K562 (cell line): ENCODE results near the gene VAPB. TPM values are rescaled to one million over a fixed set of nuclear protein-coding genes. Genes with fewer than 3 reads are reported as not detected.

Source experiments
- ATAC-seq: fragments of 200-7000 bp; cut with Tn5 transposase; 3 replicates; pipeline ENCODE4 v1.9.1; 2020; ENCODE audit warnings: moderate library complexity
- BruUV-seq: library from RNA; stranded (reverse); fragments of 400-500 nt; replicated peaks from 2 replicates; lab custom pipeline; 2021; lab: Mats Ljungman, UMichigan
- CTCF ChIA-PET: fragments of 300-600 bp; formaldehyde crosslinking; extraction: SDS; loops from one replicate; lab custom pipeline; 2021; ENCODE audit warnings: low intra/inter-chr PET ratio; lab: Yijun Ruan, JAX
- POLR2A ChIA-PET: fragments of 300-600, 350-650 bp; sonication (Branson Sonifier 250); formaldehyde crosslinking; extraction: SDS; loops from one replicate; lab custom pipeline; 2021; ENCODE audit warnings: antibody characterized with exemption, inconsistent platforms; lab: Yijun Ruan, JAX
- DNase-seq, 4 experiments: peaks; one replicate each; pipeline versions ENCODE4 v3.0.0 to v3.0.0-alpha.2; 2011 to 2018; ENCODE audit warnings: low spot score in 3 of 4, mixed read lengths in 3 of 4; ENCODE audit errors: extremely low read depth in 1 of 4
- FAIRE-seq: peaks from 2 replicates; lab custom pipeline; 2011; peaks lifted over from hg19 to GRCh38; lab: Jason Lieb, UNC
- H2AFZ ChIP-seq: 2 replicates; pipeline ENCODE4 v1.6.0; 2011; ENCODE audit warnings: low read depth, low read length, control low read depth, inconsistent platforms
- H3K27ac ChIP-seq: fragments of 200-600 bp; 3 replicates; pipeline ENCODE4 v1.8.0; 2011; ENCODE audit warnings: low read depth, mild to moderate bottlenecking, control low read depth, inconsistent platforms, low read length, moderate library complexity, mixed read lengths; ENCODE audit errors: extremely low read depth
- H3K27me3 ChIP-seq, 2 experiments: fragments of 300-600 bp in 1 of 2; 2 replicates in 1 of 2; 3 replicates in 1 of 2; pipeline versions ENCODE4 v1.6.0 to v1.8.0; 2011; ENCODE audit warnings: inconsistent platforms in 2 of 2, low read length in 2 of 2, mild to moderate bottlenecking in 1 of 2, mixed read lengths in 1 of 2, moderate library complexity in 1 of 2; ENCODE audit not compliant: control insufficient read depth in 2 of 2, insufficient read depth in 2 of 2
- H3K36me3 ChIP-seq: fragments of 300-600 bp; 3 replicates; pipeline ENCODE4 v1.8.0; 2011; ENCODE audit warnings: mild to moderate bottlenecking, low read length, inconsistent platforms; ENCODE audit not compliant: control insufficient read depth, insufficient read depth
- H3K4me1 ChIP-seq, 2 experiments: fragments of 200-600 bp in 1 of 2; replicated peaks in 1 of 2; 2 replicates in 1 of 2; 3 replicates in 1 of 2; pipeline versions ENCODE4 v1.5.1 to v1.8.0; 2011; ENCODE audit warnings: inconsistent platforms in 2 of 2, low read length in 2 of 2, mild to moderate bottlenecking in 1 of 2, mixed read lengths in 1 of 2, moderate library complexity in 1 of 2; ENCODE audit not compliant: control insufficient read depth in 2 of 2, insufficient read depth in 2 of 2
- H3K4me2 ChIP-seq: 2 replicates; pipeline ENCODE4 v1.6.1; 2011; ENCODE audit warnings: low read length, control low read depth, inconsistent platforms, mixed read lengths; ENCODE audit not compliant: insufficient read depth
- H3K4me3 ChIP-seq: fragments of 200-600 bp; sonication (generic), shearing (Covaris generic); 2 replicates; pipeline ENCODE4 v1.5.1; 2016; ENCODE audit warnings: control low read depth, inconsistent platforms
- H3K79me2 ChIP-seq: fragments of 200-600 bp; 3 replicates; pipeline ENCODE4 v1.8.0; 2011; ENCODE audit warnings: low read length, inconsistent platforms; ENCODE audit not compliant: control insufficient read depth, insufficient read depth
- H3K9ac ChIP-seq, 2 experiments: 2 replicates each; pipeline versions ENCODE4 v1.6.0 to v1.6.1; 2011; ENCODE audit warnings: low read depth in 2 of 2, low read length in 2 of 2, control low read depth in 1 of 2, inconsistent platforms in 1 of 2, mild to moderate bottlenecking in 1 of 2, mixed read lengths in 1 of 2; ENCODE audit not compliant: insufficient read depth in 1 of 2
- H3K9me1 ChIP-seq: one replicate; pipeline ENCODE4 v1.6.0; 2011; ENCODE audit warnings: inconsistent platforms, mild to moderate bottlenecking, low read length, moderate library complexity; ENCODE audit not compliant: control insufficient read depth, insufficient read depth
- H3K9me3 ChIP-seq: replicated peaks from 2 replicates; pipeline ENCODE4 v1.5.1; 2011; ENCODE audit warnings: low read depth, low read length, inconsistent platforms; ENCODE audit not compliant: control insufficient read depth, insufficient read depth
- H4K20me1 ChIP-seq: replicated peaks from 2 replicates; pipeline ENCODE4 v1.6.1; 2011; ENCODE audit warnings: low read length, inconsistent platforms, mixed read lengths; ENCODE audit not compliant: control insufficient read depth, insufficient read depth
- NRF1 ChIP-seq, 2 experiments: fragments of 450-650 bp; IDR thresholded peaks in 1 of 2; conservative IDR thresholded peaks in 1 of 2; 2 replicates each; pipeline ENCODE4 v1.6.1; 2014; ENCODE audit warnings: mild to moderate bottlenecking in 2 of 2
- SRSF1 ChIP-seq: fragments of 200-400 bp; formaldehyde crosslinking; IDR thresholded peaks from 2 replicates; pipeline ENCODE4 v1.6.1; 2017; ENCODE audit warnings: mild to moderate bottlenecking, low read depth, low read length, moderate library complexity
- ZFP1 ChIP-seq: fragments of 450-650 bp; formaldehyde crosslinking; IDR thresholded peaks from 2 replicates; pipeline ENCODE4 v1.4.0; 2020; ENCODE audit warnings: mild to moderate bottlenecking, mixed read lengths
- WGBS: fragments of 100-300 bp; shearing (Covaris generic); methylation state at CpG from one replicate; pipeline ENCODE4 v1.1.6; 2016; ENCODE audit warnings: low coverage, mixed read lengths; ENCODE audit not compliant: insufficient coverage; ENCODE audit errors: missing lambda C conversion rate; 5-methylcytosine and 5-hydroxymethylcytosine counted together
- in situ Hi-C: fragments of 300-500 bp; cut with MboI; formaldehyde crosslinking; loops from 4 replicates; pipeline ENCODE4 v1.15.0; 2018; ENCODE audit warnings: inconsistent platforms, mixed read lengths
- intact Hi-C: fragments of 100-400 bp; cut with micrococcal nuclease; formaldehyde crosslinking; loops from 2 replicates; pipeline ENCODE4 v1.14.2; 2022
- polyA plus RNA-seq, 8 experiments: library from polyadenylated mRNA; depleted of rRNA in 4 of 8; stranded (reverse) in 5 of 8; unstranded in 3 of 8; fragments of >200 nt; fragmentation: Nextera tagmentation in 2 of 8; fragmentation: Illumina TruSeq in 1 of 8; extraction: Ambion mirVana in 2 of 8; extraction: Trizol in 1 of 8; gene quantifications; 2 replicates each; pipeline versions ENCODE4 v1.2.1 to v1.2.3, GENCODE V29; 2011 to 2014; ENCODE audit warnings: inconsistent platforms in 1 of 8, missing spikeins in 1 of 8
- total RNA-seq, 7 experiments: library from RNA; depleted of rRNA in 6 of 7; stranded (reverse); fragments of >200 nt in 6 of 7; fragmentation: Illumina TruSeq in 2 of 7; extraction: Trizol in 2 of 7; gene quantifications; 2 replicates each; pipeline versions ENCODE4 v1.2.1 to v1.2.3, GENCODE V29; 2011 to 2021; ENCODE audit warnings: low replicate concordance in 1 of 7

VAPB gene
- total and polyA plus RNA-seq, 9 of the 15 experiments (the other 6 are each of a cell fraction or from before 2014, with no cell fraction given) = 3.4 to 51.0 (median 27.9) TPM

- Histone ChIP-seq H3K4me2 (no peak overlapping the region), H4K20me1 (no peaks in the 10 kb centered on the region), H3K4me1 (no peaks in the 10 kb centered on the region), H3K27me3 (no peaks in the 10 kb centered on the region), H3K9me1 (peaks cover 4% of the 10 kb centered on the region), H2AFZ (no peak overlapping the region), H3K9me3 (no peaks in the 10 kb centered on the region), H3K4me3 (no peak overlapping the region), H3K9ac (no peak overlapping the region), H3K36me3 (peaks cover 7% of the 10 kb centered on the region; the same call in 1 of the 3 replicates), H3K79me2 (no peaks in the 10 kb centered on the region), H3K27ac (no peak overlapping the region)
- FAIRE-seq (no peak), ATAC-seq (no peak), DNase-seq (no peak)
- intact Hi-C loops = no loop called here
- in situ Hi-C loops = no loop called here
- ChIA-PET CTCF (no interaction called here), POLR2A (no interaction called here)
- TF ChIP-seq ZFP1 (CRISPR knock-in tag) (peak; percentile 81), SRSF1 (no peak)
- no TSS peak for BruUV-seq
These were observed 65.4 kb downstream of the VAPB start for GRCh38 chr20:58454460-58454859.

DNA sequence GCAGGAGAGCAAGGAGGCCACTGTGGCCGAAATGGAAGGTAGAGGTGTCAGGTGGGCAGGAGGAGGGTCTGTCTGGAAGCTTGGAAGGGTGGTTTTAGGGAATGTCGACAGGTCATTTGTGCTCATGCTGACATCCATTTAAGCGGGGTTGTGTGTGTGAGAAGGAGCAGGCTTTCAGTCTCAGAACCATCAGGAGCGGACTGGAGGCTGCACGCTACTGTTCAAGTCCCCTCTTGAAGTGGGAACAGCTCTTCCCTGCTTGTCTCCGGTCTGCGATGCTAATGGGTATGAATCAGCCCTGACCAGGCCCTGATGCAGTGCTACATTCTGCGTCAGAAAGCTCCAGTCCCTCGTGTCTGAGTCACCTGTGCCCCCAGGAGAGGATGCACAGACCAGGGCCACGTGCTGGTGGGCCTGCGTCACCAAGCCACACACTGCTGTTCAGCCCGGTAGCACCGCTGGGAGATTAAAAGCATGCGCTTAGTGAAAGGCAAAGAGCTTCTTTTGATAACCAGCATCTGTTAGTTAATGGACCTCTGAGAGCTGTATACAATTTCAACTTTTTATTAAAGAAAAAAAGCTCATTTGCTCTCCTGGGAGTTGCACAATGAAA, 68.2 kb downstream of the VAPB start:
- in situ Hi-C loops = no loop called here
- Histone ChIP-seq H4K20me1 (0 out of 2 replicates have a peak, but pooled peaks cover 3% of the 10 kb centered on the region), H2AFZ (no peak overlapping the region), H3K79me2 (no peaks in the 10 kb centered on the region), H3K4me2 (no peak overlapping the region), H3K27ac (no peak overlapping the region), H3K4me1 (peaks cover 0 to 7% of the 10 kb centered on the region in 2 experiments; a peak in 1 of 5 replicates), H3K9ac (no peak overlapping the region), H3K9me1 (peaks cover 4% of the 10 kb centered on the region), H3K27me3 (peaks cover 0 to 4% of the 10 kb centered on the region in 2 experiments; a peak in 1 of 5 replicates), H3K9me3 (no peaks in the 10 kb centered on the region), H3K4me3 (no peak overlapping the region), H3K36me3 (no peaks in the 10 kb centered on the region)
- FAIRE-seq (no peak), DNase-seq (no peak), ATAC-seq (no peak)
- TF ChIP-seq NRF1 (conservative IDR thresholded peaks at IDR 0.05 in 1 of 2, IDR thresholded peaks at IDR 0.05 in 1 of 2) = no peak
- ChIA-PET CTCF (no interaction called here), POLR2A (interaction anchor here (0.5 to 0.6 kb wide), 2 partner anchors 27 to 323 kb away, joined by 3 to 4 read pairs; no protein-coding TSS in a partner anchor)
- BruUV-seq = no TSS peak
- intact Hi-C loops = no loop called here
- WGBS = 79% methylated on average over 12 of the region's 14 CpGs
